Mesendoderm (in vitro differentiated cells): Measurements from ENCODE around the gene RPP25L.

Experiments used
- DNase-seq: peaks from one replicate; pipeline ENCODE4 v3.0.0; 2013
- H2AK5ac ChIP-seq: 2 replicates; pipeline ENCODE4 v1.6.1; 2013; ENCODE audit warnings: low read length, inconsistent platforms
- H2BK120ac ChIP-seq: 2 replicates; pipeline ENCODE4 v1.6.1; 2013; ENCODE audit warnings: low read depth, mild to moderate bottlenecking, low read length, moderate library complexity, mixed read lengths
- H2BK15ac ChIP-seq: replicated peaks from 2 replicates; pipeline ENCODE4 v1.6.1; 2013; ENCODE audit warnings: low read depth, mild to moderate bottlenecking, moderate library complexity
- H2BK5ac ChIP-seq: 2 replicates; pipeline ENCODE4 v1.6.1; 2013; ENCODE audit warnings: low read length, inconsistent platforms
- H3K18ac ChIP-seq: 2 replicates; pipeline ENCODE4 v1.6.1; 2013; ENCODE audit warnings: mild to moderate bottlenecking, low read length, mixed read lengths
- H3K23ac ChIP-seq: one replicate; pipeline ENCODE4 v1.6.1; 2013; ENCODE audit warnings: low read length
- H3K27ac ChIP-seq: 2 replicates; pipeline ENCODE4 v1.5.1; 2013; ENCODE audit warnings: low read depth, mild to moderate bottlenecking, inconsistent platforms, low read length, moderate library complexity
- H3K27me3 ChIP-seq: 2 replicates; pipeline ENCODE4 v1.6.1; 2013; ENCODE audit warnings: low read length, control low read depth, mild to moderate bottlenecking, inconsistent platforms; ENCODE audit not compliant: insufficient read depth, poor library complexity
- H3K36me3 ChIP-seq: 2 replicates; pipeline ENCODE4 v1.6.1; 2013; ENCODE audit warnings: low read length, inconsistent platforms; ENCODE audit not compliant: control insufficient read depth, insufficient read depth
- H3K4ac ChIP-seq: one replicate; pipeline ENCODE4 v1.6.1; 2013; ENCODE audit warnings: low read depth, mild to moderate bottlenecking, low read length, moderate library complexity
- H3K4me1 ChIP-seq: 2 replicates; pipeline ENCODE4 v1.6.1; 2013; ENCODE audit warnings: low read depth, low read length, inconsistent platforms; ENCODE audit not compliant: control insufficient read depth
- H3K4me2 ChIP-seq: 2 replicates; pipeline ENCODE4 v1.6.1; 2013; ENCODE audit warnings: low read length
- H3K4me3 ChIP-seq: 2 replicates; pipeline ENCODE4 v1.5.1; 2013; ENCODE audit warnings: mild to moderate bottlenecking, low read length
- H3K56ac ChIP-seq: one replicate; pipeline ENCODE4 v1.6.1; 2013; ENCODE audit warnings: low read length
- H3K79me1 ChIP-seq: 2 replicates; pipeline ENCODE4 v1.6.1; 2013; ENCODE audit warnings: low read length, inconsistent platforms
- H3K79me2 ChIP-seq: 2 replicates; pipeline ENCODE4 v1.6.1; 2013; ENCODE audit warnings: mild to moderate bottlenecking, low read length; ENCODE audit not compliant: control insufficient read depth, insufficient read depth
- H3K9ac ChIP-seq: 2 replicates; pipeline ENCODE4 v1.6.1; 2013; ENCODE audit warnings: low read length, inconsistent platforms
- H4K5ac ChIP-seq: one replicate; pipeline ENCODE4 v1.6.1; 2013; ENCODE audit warnings: low read length
- H4K8ac ChIP-seq: one replicate; pipeline ENCODE4 v1.6.1; 2013; ENCODE audit warnings: low read depth, mild to moderate bottlenecking, control low read depth, low read length, moderate library complexity
- WGBS: extraction: QIAGEN DNeasy Blood & Tissue Kit; methylation state at CpG from one replicate; pipeline ENCODE4 v1.1.7; 2013; ENCODE audit warnings: low lambda C conversion rate, missing lambda C conversion rate; ENCODE audit not compliant: insufficient coverage; ENCODE audit errors: extremely low coverage; 5-methylcytosine and 5-hydroxymethylcytosine counted together

Gene RPP25L

GRCh38 chr9:34630402-34631154 is 18.7 kb upstream of the RPP25L start:
- no peak for DNase-seq
- Histone ChIP-seq H4K5ac (no peak overlapping the region), H3K4me2 (no peak overlapping the region), H2BK5ac (no peak overlapping the region), H2BK120ac (no peak overlapping the region), H3K4me3 (no peak overlapping the region), H2AK5ac (no peak overlapping the region), H3K4ac (no peak overlapping the region), H3K36me3 (peaks cover 4% of the 10 kb centered on the region), H3K4me1 (peaks cover 2% of the 10 kb centered on the region), H4K8ac (no peak overlapping the region), H3K79me1 (no peaks in the 10 kb centered on the region), H3K79me2 (no peaks in the 10 kb centered on the region), H3K27ac (no peak overlapping the region), H3K23ac (no peak overlapping the region), H3K56ac (no peak overlapping the region), H2BK15ac (no peak overlapping the region), H3K9ac (no peak overlapping the region), H3K18ac (no peak overlapping the region), H3K27me3 (peaks cover 53% of the 10 kb centered on the region)
- no CpG with 5 or more reads among the region's 5 CpGs for WGBS

- Histone ChIP-seq H4K8ac (no peak overlapping the region), H3K56ac (no peak overlapping the region), H3K23ac (no peak overlapping the region), H3K4me3 (no peak overlapping the region), H3K79me1 (no peaks in the 10 kb centered on the region), H2BK120ac (no peak overlapping the region), H3K27me3 (peaks cover 61% of the 10 kb centered on the region), H2BK5ac (no peak overlapping the region), H3K36me3 (no peaks in the 10 kb centered on the region), H2AK5ac (no peak overlapping the region), H3K4ac (no peak overlapping the region), H4K5ac (no peak overlapping the region), H3K27ac (no peak overlapping the region), H3K4me1 (peaks cover 2% of the 10 kb centered on the region), H3K9ac (no peak overlapping the region), H3K79me2 (no peaks in the 10 kb centered on the region), H3K4me2 (no peak overlapping the region), H3K18ac (no peak overlapping the region), H2BK15ac (no peak overlapping the region)
- DNase-seq: no peak
- no CpG with 5 or more reads among the region's 5 CpGs for WGBS
Measured at GRCh38 chr9:34629491-34629808, 17.6 kb upstream of the RPP25L start.

- H3K4me1 ChIP-seq: peaks cover 2% of the 10 kb centered on the region
- DNase-seq: no peak
- H3K18ac ChIP-seq: no peak within 1 kb of the TSS
- no peak within 1 kb of the TSS for H3K9ac ChIP-seq
- no peaks in the 10 kb centered on the region for H3K79me2 ChIP-seq
- no peaks in the 10 kb centered on the region for H3K36me3 ChIP-seq
- no peak within 1 kb of the TSS for H3K4ac ChIP-seq
- no peak within 1 kb of the TSS for H2AK5ac ChIP-seq
- no peak within 1 kb of the TSS for H4K8ac ChIP-seq
- peak within 1 kb of the TSS; percentile 66 for H3K23ac ChIP-seq
- H2BK5ac ChIP-seq: no peak within 1 kb of the TSS
- peak within 1 kb of the TSS; percentile 25 for H3K4me2 ChIP-seq
- H4K5ac ChIP-seq: no peak within 1 kb of the TSS
- H3K56ac ChIP-seq: no peak within 1 kb of the TSS
- H2BK120ac ChIP-seq: no peak within 1 kb of the TSS
- H2BK15ac ChIP-seq: no peak within 1 kb of the TSS
- WGBS: no CpG with 5 or more reads among the region's 69 CpGs
- H3K27ac ChIP-seq: no peak within 1 kb of the TSS
- H3K27me3 ChIP-seq: peaks cover 65% of the 10 kb centered on the region
- no peak within 1 kb of the TSS for H3K4me3 ChIP-seq
- H3K79me1 ChIP-seq: no peaks in the 10 kb centered on the region
Measured at GRCh38 chr9:34628656-34629490, 17.0 kb upstream of the RPP25L start, which contains the start of gene ARID3C. ARID3C (minus strand) TSS chr9:34629066; CDS start chr9:34628014, 1,052 bp downstream.

- Histone ChIP-seq H3K56ac (no peak overlapping the region), H2BK15ac (no peak overlapping the region), H4K8ac (no peak overlapping the region), H3K27ac (no peak overlapping the region), H3K18ac (no peak overlapping the region), H3K79me2 (no peaks in the 10 kb centered on the region), H4K5ac (no peak overlapping the region), H2AK5ac (no peak overlapping the region), H3K9ac (no peak overlapping the region), H3K4me1 (no peaks in the 10 kb centered on the region), H3K4me2 (peak overlapping the region; percentile 25), H2BK5ac (no peak overlapping the region), H3K36me3 (no peaks in the 10 kb centered on the region), H3K23ac (peak overlapping the region; percentile 66), H3K79me1 (no peaks in the 10 kb centered on the region), H3K4me3 (no peak overlapping the region), H3K27me3 (peaks cover 67% of the 10 kb centered on the region), H2BK120ac (no peak overlapping the region), H3K4ac (no peak overlapping the region)
- no peak for DNase-seq
- WGBS: no CpG with 5 or more reads among the region's 20 CpGs
Measured at GRCh38 chr9:34627716-34628655, 16.1 kb upstream of the RPP25L start.

- no peak overlapping the region for H2BK5ac ChIP-seq
- no peak overlapping the region for H3K27ac ChIP-seq
Measured at GRCh38 chr9:34625186-34625486, 13.2 kb upstream of the RPP25L start.

More at GRCh38 chr9:34625186-34625486, 13.2 kb upstream of the RPP25L start:
- no peak overlapping the region for H2BK15ac ChIP-seq
- no peak overlapping the region for H3K23ac ChIP-seq
- no peak overlapping the region for H3K4ac ChIP-seq
- H3K27me3 ChIP-seq: peaks cover 56% of the 10 kb centered on the region
- H3K9ac ChIP-seq: no peak overlapping the region
- H2AK5ac ChIP-seq: no peak overlapping the region
- H3K4me2 ChIP-seq: no peak overlapping the region
- no peak overlapping the region for H3K4me3 ChIP-seq
- H3K56ac ChIP-seq: no peak overlapping the region
- H4K5ac ChIP-seq: no peak overlapping the region
- DNase-seq: no peak
- H3K79me1 ChIP-seq: no peaks in the 10 kb centered on the region
- H3K4me1 ChIP-seq: no peaks in the 10 kb centered on the region
- H3K36me3 ChIP-seq: no peaks in the 10 kb centered on the region
- no peak overlapping the region for H4K8ac ChIP-seq
- WGBS: no CpG with 5 or more reads among the region's 3 CpGs
- H3K18ac ChIP-seq: no peak overlapping the region
- H2BK120ac ChIP-seq: no peak overlapping the region
- no peaks in the 10 kb centered on the region for H3K79me2 ChIP-seq
